PFSK-1 (cell line): ENCODE data around the gene TNFSF8.

ENCODE experiments used
- FOXP2 ChIP-seq: optimal IDR thresholded peaks from 2 replicates; pipeline ENCODE3; 2011; ENCODE audit warnings: borderline replicate concordance, control low read depth, inconsistent platforms; ENCODE audit not compliant: insufficient read depth; ENCODE audit errors: extremely low read length, extremely low read depth
- POLR2AphosphoS5 ChIP-seq: IDR thresholded peaks from 2 replicates; pipeline ENCODE4 v1.6.1; 2012; ENCODE audit warnings: low read depth, mild to moderate bottlenecking, control low read depth, low read length, moderate library complexity
- REST ChIP-seq, 2 experiments: IDR thresholded peaks; 2 replicates each; pipeline versions ENCODE4 v1.6.1 to v1.8.0; 2011 to 2012; ENCODE audit warnings: low read depth in 2 of 2, low read length in 2 of 2, control low read depth in 1 of 2, inconsistent platforms in 1 of 2, mild to moderate bottlenecking in 1 of 2, moderate library complexity in 1 of 2; ENCODE audit not compliant: insufficient read depth in 1 of 2
- SIN3A ChIP-seq: IDR thresholded peaks from 2 replicates; pipeline ENCODE4 v1.6.1; 2012; ENCODE audit warnings: mild to moderate bottlenecking, low read length, moderate library complexity, borderline replicate concordance; ENCODE audit not compliant: insufficient read depth
- TAF1 ChIP-seq: IDR thresholded peaks from 2 replicates; pipeline ENCODE4 v1.6.1; 2012; ENCODE audit warnings: low read length, control low read depth, borderline replicate concordance; ENCODE audit not compliant: insufficient read depth

TNFSF8 gene

GRCh38 chr9:114855488-114855887, 74.9 kb downstream of the TNFSF8 start:
- TF ChIP-seq SIN3A: no peak
- TF ChIP-seq POLR2AphosphoS5: no peak
- TF ChIP-seq REST (IDR thresholded peaks at IDR 0.05; ENCODE audit: insufficient read depth in 1 of 2, low read depth in 2 of 2, low read length in 2 of 2): no peak
- no peak for TF ChIP-seq FOXP2
- no peak for TF ChIP-seq TAF1

- TF ChIP-seq POLR2AphosphoS5 (no peak), FOXP2 (no peak), SIN3A (no peak), TAF1 (no peak), REST (IDR thresholded peaks at IDR 0.05; ENCODE audit: insufficient read depth in 1 of 2, low read depth in 2 of 2, low read length in 2 of 2) (no peak)
Measured at GRCh38 chr9:114854736-114855355, 75.5 kb downstream of the TNFSF8 start.

GRCh38 chr9:114853071-114853855, 77.1 kb downstream of the TNFSF8 start:
- TF ChIP-seq FOXP2: no peak
- no peak for TF ChIP-seq POLR2AphosphoS5
- TF ChIP-seq REST (IDR thresholded peaks at IDR 0.05; ENCODE audit: insufficient read depth in 1 of 2, low read depth in 2 of 2, low read length in 2 of 2): no peak
- TF ChIP-seq TAF1: no peak
- no peak for TF ChIP-seq SIN3A

GRCh38 chr9:114852050-114852594, 78.3 kb downstream of the TNFSF8 start:
- no peak for TF ChIP-seq SIN3A
- no peak for TF ChIP-seq POLR2AphosphoS5
- no peak for TF ChIP-seq FOXP2
- TF ChIP-seq TAF1: no peak
- TF ChIP-seq REST (IDR thresholded peaks at IDR 0.05; ENCODE audit: insufficient read depth in 1 of 2, low read depth in 2 of 2, low read length in 2 of 2): no peak
